ENCODE data around the gene DPH1. TPM values are rescaled to one million over a fixed set of nuclear protein-coding genes. Genes with fewer than 3 reads are reported as not detected.

The DPH1 gene
- total RNA-seq, 2 donors from 2014 or later = 31.1 to 48.3 TPM

DNA sequence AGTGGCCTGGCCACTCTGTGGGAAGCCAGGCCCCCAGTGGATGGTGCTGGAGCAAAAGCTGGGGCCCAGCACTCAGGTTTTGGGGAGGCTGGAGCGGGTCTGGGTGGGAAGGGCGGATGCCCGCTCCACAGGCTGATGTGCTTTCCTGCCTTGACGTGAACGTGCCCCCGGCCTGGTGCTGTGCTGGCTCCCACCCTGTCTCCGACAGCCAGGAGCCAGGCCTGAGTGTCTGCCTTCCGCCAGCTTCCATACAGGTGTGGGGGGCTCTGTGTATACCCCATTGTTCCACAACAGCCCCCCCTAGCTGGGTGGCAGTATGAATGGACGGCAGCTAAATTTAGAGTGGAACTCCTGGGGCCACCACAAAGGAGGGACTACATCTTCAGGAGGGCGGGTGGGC is 45.0 kb downstream of the DPH1 start:
- TF ChIP-seq, protein P1, sequence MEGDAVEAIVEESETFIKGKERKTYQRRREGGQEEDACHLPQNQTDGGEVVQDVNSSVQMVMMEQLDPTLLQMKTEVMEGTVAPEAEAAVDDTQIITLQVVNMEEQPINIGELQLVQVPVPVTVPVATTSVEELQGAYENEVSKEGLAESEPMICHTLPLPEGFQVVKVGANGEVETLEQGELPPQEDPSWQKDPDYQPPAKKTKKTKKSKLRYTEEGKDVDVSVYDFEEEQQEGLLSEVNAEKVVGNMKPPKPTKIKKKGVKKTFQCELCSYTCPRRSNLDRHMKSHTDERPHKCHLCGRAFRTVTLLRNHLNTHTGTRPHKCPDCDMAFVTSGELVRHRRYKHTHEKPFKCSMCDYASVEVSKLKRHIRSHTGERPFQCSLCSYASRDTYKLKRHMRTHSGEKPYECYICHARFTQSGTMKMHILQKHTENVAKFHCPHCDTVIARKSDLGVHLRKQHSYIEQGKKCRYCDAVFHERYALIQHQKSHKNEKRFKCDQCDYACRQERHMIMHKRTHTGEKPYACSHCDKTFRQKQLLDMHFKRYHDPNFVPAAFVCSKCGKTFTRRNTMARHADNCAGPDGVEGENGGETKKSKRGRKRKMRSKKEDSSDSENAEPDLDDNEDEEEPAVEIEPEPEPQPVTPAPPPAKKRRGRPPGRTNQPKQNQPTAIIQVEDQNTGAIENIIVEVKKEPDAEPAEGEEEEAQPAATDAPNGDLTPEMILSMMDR (conservative IDR thresholded peaks at IDR 0.05) = no peak
- Mint-ChIP-seq H3K27ac (no peak overlapping the region), H3K36me3 (ENCODE audit: low read depth) (peaks cover 60% of the 10 kb centered on the region)

DNA sequence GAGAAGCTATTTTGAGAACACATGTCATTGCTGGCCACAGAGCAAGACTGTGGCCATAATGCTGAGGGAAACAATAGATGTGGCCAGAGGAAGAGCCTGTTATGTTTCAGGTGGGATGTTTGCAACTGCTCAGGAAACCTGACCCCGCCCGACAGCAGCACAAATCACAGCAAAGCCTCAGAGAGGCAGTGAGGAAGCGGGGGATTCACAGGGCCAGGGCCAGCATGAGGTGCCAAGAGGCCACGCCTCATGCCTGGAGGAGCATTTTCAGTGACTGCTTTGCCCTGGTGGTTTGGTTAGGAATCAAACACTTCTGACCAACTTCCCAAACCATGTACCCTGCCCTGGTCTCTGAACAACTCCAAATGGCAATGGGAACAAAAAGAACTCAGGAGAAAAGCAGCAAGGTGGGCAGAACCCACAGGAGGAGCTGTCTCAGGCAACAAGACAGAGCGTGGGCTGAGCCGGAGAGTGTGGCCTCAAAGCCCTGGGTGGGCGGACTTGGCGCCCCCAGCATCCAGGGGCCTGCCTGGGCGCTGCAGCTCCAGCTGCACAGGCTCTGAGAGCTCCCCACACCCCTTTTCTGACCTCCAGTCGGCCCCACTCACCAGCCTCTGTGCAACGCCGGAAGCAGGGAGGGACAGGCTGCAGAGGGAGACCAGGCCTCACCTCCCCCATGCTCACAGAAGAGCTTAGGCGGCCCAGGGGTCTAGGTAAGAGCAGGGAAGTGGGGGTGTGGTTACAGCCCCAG is 45.6 kb downstream of the DPH1 start:
- peak overlapping the region; percentile 41 for H3K27ac Mint-ChIP-seq
- peaks cover 5% of the 10 kb centered on the region for H3K4me1 ChIP-seq (ENCODE audit: control insufficient read depth, insufficient read depth, low read length)

More for the DNA sequence above, 45.0 kb downstream of the DPH1 start:
- Histone ChIP-seq H3K27ac (ENCODE audit: low read depth, low read length) (no peak overlapping the region), H3K4me1 (ENCODE audit: control insufficient read depth, insufficient read depth, low read length) (peaks cover 5% of the 10 kb centered on the region), H3K36me3 (ENCODE audit: control insufficient read depth, insufficient read depth, low read length) (peaks cover 76% of the 10 kb centered on the region), H3K27me3 (ENCODE audit: control insufficient read depth, insufficient read depth, low read length, poor library complexity, severe bottlenecking) (no peaks in the 10 kb centered on the region), H3K9ac (ENCODE audit: extremely low read depth, low read length, poor library complexity, severe bottlenecking) (no peak overlapping the region), H3K4me3 (ENCODE audit: low read length) (no peak overlapping the region), H3K9me3 (ENCODE audit: control insufficient read depth, low read length) (no peaks in the 10 kb centered on the region)
- no peaks in the 10 kb centered on the region for H3K4me1 Mint-ChIP-seq
- H3K9me3 Mint-ChIP-seq = no peaks in the 10 kb centered on the region
- 87 to 89% methylated on average over 7 to 10 of the region's 10 CpGs for WGBS, 2 experiments (ENCODE audit: insufficient coverage in 1 of 2, insufficient read length in 1 of 2)
- H3K4me3 Mint-ChIP-seq = no peak overlapping the region
- no peaks in the 10 kb centered on the region for H3K27me3 Mint-ChIP-seq (ENCODE audit: insufficient read depth)
- DNase-seq = no peak

DNA sequence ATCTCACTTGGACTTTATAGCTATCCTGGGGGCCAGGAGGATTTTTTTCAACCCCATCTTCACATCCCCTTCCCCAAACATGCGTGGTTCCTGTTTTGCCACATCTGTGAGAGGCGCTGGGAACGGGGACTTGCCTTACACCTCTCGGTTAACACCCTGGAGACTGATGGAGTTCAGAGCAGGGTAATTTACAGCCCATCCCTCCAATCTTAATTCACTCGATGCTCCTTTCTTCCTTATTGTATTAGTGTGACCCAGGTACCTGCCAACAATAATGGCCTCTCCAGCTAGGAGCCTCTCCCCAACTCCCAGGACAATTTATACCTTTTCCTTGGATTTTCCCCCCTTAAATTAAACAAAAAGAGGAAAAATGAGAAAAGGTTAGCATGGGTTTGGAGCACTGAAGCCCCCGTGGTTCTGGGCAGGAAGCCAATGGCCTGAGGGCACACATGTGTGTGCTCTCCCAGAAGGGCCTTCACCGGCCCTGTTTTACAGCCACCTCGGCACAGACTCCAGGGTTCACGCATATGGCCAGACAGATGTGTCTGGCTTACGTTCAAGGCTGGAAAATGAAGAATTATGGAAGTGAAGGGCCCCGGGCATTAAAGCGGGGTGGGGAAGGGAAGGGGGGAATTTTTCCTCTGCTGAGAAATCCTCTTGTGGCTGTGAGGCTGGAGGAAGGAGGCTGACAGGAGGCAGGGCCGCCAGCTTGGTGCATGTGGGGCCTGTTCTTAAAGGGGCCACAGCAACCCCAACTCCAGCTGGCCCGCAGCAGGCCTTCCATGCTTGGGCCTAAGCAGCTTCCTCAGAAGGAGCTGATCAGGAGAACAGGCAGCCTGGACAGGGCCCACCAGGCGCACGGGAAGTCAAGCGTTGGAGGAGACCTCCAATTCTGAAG is 46.4 kb downstream of the DPH1 start:
- no peaks in the 10 kb centered on the region for H3K4me1 Mint-ChIP-seq

More for the DNA sequence above, 45.6 kb downstream of the DPH1 start:
- Mint-ChIP-seq H3K36me3 (ENCODE audit: low read depth) (peaks cover 61% of the 10 kb centered on the region), H3K9me3 (no peaks in the 10 kb centered on the region), H3K4me3 (no peak overlapping the region), H3K4me1 (no peaks in the 10 kb centered on the region), H3K27me3 (ENCODE audit: insufficient read depth) (no peaks in the 10 kb centered on the region)
- WGBS, 2 experiments (ENCODE audit: insufficient coverage in 1 of 2, insufficient read length in 1 of 2) = 87 to 95% methylated on average over 6 to 12 of the region's 13 CpGs
- peaks cover 77% of the 10 kb centered on the region for H3K36me3 ChIP-seq (ENCODE audit: control insufficient read depth, insufficient read depth, low read length)
- TF ChIP-seq, protein P1 (conservative IDR thresholded peaks at IDR 0.05) = peak; percentile 11
- H3K27me3 ChIP-seq (ENCODE audit: control insufficient read depth, insufficient read depth, low read length, poor library complexity, severe bottlenecking) = no peaks in the 10 kb centered on the region
- H3K9ac ChIP-seq (ENCODE audit: extremely low read depth, low read length, poor library complexity, severe bottlenecking) = no peak overlapping the region
- H3K4me3 ChIP-seq (ENCODE audit: low read length) = no peak overlapping the region
- DNase-seq = peak; percentile 81
- peak overlapping the region; percentile 44 for H3K27ac ChIP-seq (ENCODE audit: low read depth, low read length)
- no peaks in the 10 kb centered on the region for H3K9me3 ChIP-seq (ENCODE audit: control insufficient read depth, low read length)

More for the DNA sequence above, 46.4 kb downstream of the DPH1 start:
- 88 to 93% methylated on average over 16 to 17 of the region's 17 CpGs for WGBS, 2 experiments (ENCODE audit: insufficient coverage in 1 of 2, insufficient read length in 1 of 2)
- Histone ChIP-seq H3K9me3 (ENCODE audit: control insufficient read depth, low read length) (no peaks in the 10 kb centered on the region), H3K4me1 (ENCODE audit: control insufficient read depth, insufficient read depth, low read length) (peaks cover 5% of the 10 kb centered on the region), H3K9ac (ENCODE audit: extremely low read depth, low read length, poor library complexity, severe bottlenecking) (no peak overlapping the region), H3K27me3 (ENCODE audit: control insufficient read depth, insufficient read depth, low read length, poor library complexity, severe bottlenecking) (no peaks in the 10 kb centered on the region), H3K27ac (ENCODE audit: low read depth, low read length) (no peak overlapping the region), H3K4me3 (ENCODE audit: low read length) (no peak overlapping the region), H3K36me3 (ENCODE audit: control insufficient read depth, insufficient read depth, low read length) (peaks cover 78% of the 10 kb centered on the region)
- Mint-ChIP-seq H3K36me3 (ENCODE audit: low read depth) (peaks cover 62% of the 10 kb centered on the region), H3K27me3 (ENCODE audit: insufficient read depth) (no peaks in the 10 kb centered on the region), H3K4me3 (no peak overlapping the region), H3K27ac (no peak overlapping the region), H3K9me3 (no peaks in the 10 kb centered on the region)
- no peak for DNase-seq
- TF ChIP-seq, protein P1 (conservative IDR thresholded peaks at IDR 0.05) = no peak

All from endodermal cell (in vitro differentiated cells).